Naive thymus-derived CD8-positive, alpha-beta T cell (primary cell): ENCODE measurements around the gene KLF7. TPM values are rescaled to one million over a fixed set of nuclear protein-coding genes. Genes with fewer than 3 reads are reported as not detected.

Source experiments
- ATAC-seq, 2 donors: fragments of 150-1000 bp; cut with Tn5 transposase in 1 of 2; sonication (Bioruptor Pico), chemical (Tn5 transposase) in 1 of 2; 1 replicate in 1 of 2; 2 replicates in 1 of 2; pipeline ENCODE4 v1.10.0; 2021; ENCODE audit warnings: mild to moderate bottlenecking in 2 of 2, moderate library complexity in 2 of 2
- POLR2A ChIA-PET: fragments of 350-600 bp; sonication (Branson Sonifier 250); formaldehyde crosslinking; loops from one replicate; lab custom pipeline; 2021; ENCODE audit warnings: antibody characterized with exemption; lab: Charles Lee
- DNase-seq, 10 donors: peaks; one replicate each; pipeline versions ENCODE4 v3.0.0 to v3.0.0-alpha.2; 2020 to 2022
- H3K27ac Mint-ChIP-seq, 10 donors: one replicate each; pipeline ENCODE4 v1.8.0; 2020 to 2022; ENCODE audit warnings: mild to moderate bottlenecking in 10 of 10, mixed read lengths in 10 of 10, moderate library complexity in 4 of 10, inconsistent platforms in 1 of 10
- H3K27me3 Mint-ChIP-seq, 5 donors: one replicate each; pipeline ENCODE4 v1.8.0; 2021 to 2022; ENCODE audit warnings: mixed read lengths in 5 of 5
- H3K36me3 Mint-ChIP-seq, 3 donors: one replicate each; pipeline ENCODE4 v1.8.0; 2020 to 2022; ENCODE audit warnings: mixed read lengths in 3 of 3, mild to moderate bottlenecking in 2 of 3, inconsistent platforms in 1 of 3
- H3K4me1 Mint-ChIP-seq, 4 donors: one replicate each; pipeline ENCODE4 v1.8.0; 2021 to 2022; ENCODE audit warnings: mixed read lengths in 4 of 4
- H3K4me3 Mint-ChIP-seq, 10 donors: one replicate each; pipeline ENCODE4 v1.8.0; 2020 to 2022; ENCODE audit warnings: mild to moderate bottlenecking in 10 of 10, mixed read lengths in 10 of 10, moderate library complexity in 6 of 10, inconsistent platforms in 1 of 10
- H3K9me3 Mint-ChIP-seq, 9 donors: one replicate each; pipeline ENCODE4 v1.8.0; 2020 to 2022; ENCODE audit warnings: mixed read lengths in 9 of 9, mild to moderate bottlenecking in 3 of 9, inconsistent platforms in 1 of 9, moderate library complexity in 1 of 9
- polyA plus RNA-seq, 3 donors: library from polyadenylated mRNA; unstranded; fragments of 300-500 nt; fragmentation: Illumina TruSeq; gene quantifications; one replicate each; pipeline ENCODE4 v1.2.3, GENCODE V29; 2021
- total RNA-seq, 8 experiments: library from RNA in 2 of 8; stranded (reverse) in 2 of 8; gene quantifications; one replicate each; pipeline ENCODE4 v1.2.3 and lab custom pipeline; 2021 to 2026

KLF7 gene
- total and polyA plus RNA-seq, 5 experiments from 2014 or later, result 15.2 to 89.2 (median 29.6) TPM

DNA sequence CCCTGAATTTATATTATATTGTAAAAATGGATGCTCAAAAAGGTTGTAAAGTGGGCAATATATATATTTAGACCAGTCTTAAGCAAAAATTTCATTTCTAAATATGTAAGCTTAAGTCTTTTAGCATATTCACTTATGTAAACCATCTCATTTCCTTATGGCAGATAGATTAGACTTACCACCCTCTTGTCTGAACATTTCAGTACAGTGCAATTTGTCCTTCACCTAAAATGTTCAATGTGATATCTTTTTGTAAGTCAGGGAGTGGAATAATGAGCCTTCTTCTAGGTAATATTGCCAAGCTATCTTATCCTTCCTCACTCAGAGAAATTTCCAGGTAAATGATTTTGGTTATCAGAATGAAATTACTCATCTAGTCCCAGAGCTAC is 92.3 kb downstream of the KLF7 start:
- POLR2A ChIA-PET, result interaction anchor here (0.7 to 3.4 kb wide), 5 partner anchors 15 to 92 kb away, joined by 3 to 24 read pairs (median 5); partner anchors contain the start of gene KLF7
- Mint-ChIP-seq H3K27ac (peak overlapping the region in 6 of 10 donors; percentile 35 to 85 (median 75)), H3K27me3 (peaks cover 0 to 3% (median 2%) of the 10 kb centered on the region in 5 donors), H3K9me3 (no peaks in the 10 kb centered on the region), H3K4me1 (peaks cover 25 to 37% (median 33%) of the 10 kb centered on the region in 4 donors), H3K4me3 (peak overlapping the region in 7 of 10 donors; percentile 40 to 74 (median 60)), H3K36me3 (peaks cover 0 to 13% (median 8%) of the 10 kb centered on the region in 3 donors)
- no peak for DNase-seq
- ATAC-seq, result peak in 1 of 2 donors; percentile 17

DNA sequence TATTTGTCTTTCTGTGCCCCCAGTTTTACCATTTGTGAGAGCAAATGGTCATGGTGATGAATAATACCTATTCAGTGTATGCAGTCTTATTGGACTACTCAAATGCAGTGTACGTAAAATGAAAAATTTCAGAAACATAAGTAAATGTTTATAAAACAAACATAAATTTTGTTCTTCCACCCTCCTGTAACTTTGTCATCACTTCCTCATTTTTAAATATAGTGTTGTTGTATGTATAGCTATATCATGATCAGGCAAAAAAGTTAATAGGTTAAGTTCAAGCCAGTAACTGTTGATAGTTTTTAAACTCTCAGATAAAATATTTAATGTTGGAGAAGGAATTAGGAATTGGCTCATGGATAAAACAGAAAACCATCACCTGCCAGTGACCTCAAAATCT is 93.2 kb downstream of the KLF7 start:
- Mint-ChIP-seq H3K27me3 (peaks cover 0 to 4% (median 3%) of the 10 kb centered on the region in 5 donors), H3K9me3 (no peaks in the 10 kb centered on the region), H3K36me3 (peaks cover 0 to 11% (median 3%) of the 10 kb centered on the region in 3 donors), H3K4me1 (peaks cover 25 to 37% (median 34%) of the 10 kb centered on the region in 4 donors), H3K27ac (peak overlapping the region in 3 of 10 donors; percentile 24 to 61 (median 35)), H3K4me3 (no peak overlapping the region)
- POLR2A ChIA-PET, result interaction anchor here (0.7 to 3.4 kb wide), 2 partner anchors 81 to 93 kb away, joined by 5 to 24 read pairs; partner anchors contain the start of gene KLF7
- ATAC-seq (no peak), DNase-seq (no peak)

DNA sequence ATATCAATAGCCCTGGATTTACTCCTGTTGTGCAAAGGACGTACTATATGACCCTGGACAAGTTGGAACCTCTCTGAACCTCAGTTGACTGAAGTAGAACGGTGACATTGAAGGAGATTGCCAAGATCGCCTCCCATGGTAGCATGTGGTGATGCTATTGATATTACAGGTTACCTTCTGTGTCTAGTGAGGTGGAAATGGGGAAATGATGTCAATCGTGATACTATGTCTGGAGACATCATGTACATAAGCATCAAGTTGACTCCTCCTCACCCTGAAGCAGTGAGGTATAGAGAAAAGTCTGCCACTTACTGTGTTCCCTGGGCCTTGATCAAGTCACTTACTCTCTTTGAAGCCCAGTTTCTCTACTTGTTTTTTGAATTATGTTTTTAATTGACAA is 93.9 kb downstream of the KLF7 start:
- H3K27me3 Mint-ChIP-seq, result peaks cover 2 to 4% (median 3%) of the 10 kb centered on the region in 5 donors
- no peaks in the 10 kb centered on the region for H3K9me3 Mint-ChIP-seq
- H3K36me3 Mint-ChIP-seq, result peaks cover 0 to 7% (median 0%) of the 10 kb centered on the region in 3 donors
- no peak overlapping the region for H3K4me3 Mint-ChIP-seq
- POLR2A ChIA-PET, result interaction anchor here (0.7 kb wide), 1 partner anchor 167 kb away, joined by 3 read pairs; no protein-coding TSS in a partner anchor
- DNase-seq (no peak), ATAC-seq (peak in 1 of 2 donors; percentile 31)
- H3K27ac Mint-ChIP-seq, result no peak overlapping the region
- H3K4me1 Mint-ChIP-seq, result peaks cover 23 to 37% (median 33%) of the 10 kb centered on the region in 4 donors

DNA sequence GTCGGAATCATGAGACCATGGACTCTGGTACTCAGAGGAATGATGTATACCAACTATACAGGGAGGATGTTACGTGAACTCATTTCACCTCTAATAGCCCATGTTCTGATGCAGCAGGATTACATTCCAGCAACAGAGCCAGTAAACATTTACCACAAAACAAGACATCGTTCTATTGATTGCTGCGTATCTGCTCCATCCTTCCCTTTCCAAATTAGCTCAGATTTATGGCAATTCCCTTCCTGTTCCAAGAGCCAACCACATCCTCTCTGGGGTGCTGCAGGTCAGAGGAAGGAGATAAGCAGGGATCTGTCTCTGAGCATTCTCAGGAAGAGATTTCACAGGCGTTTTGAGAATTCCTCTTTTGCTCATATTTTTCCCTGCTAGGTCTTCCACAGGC is 98.3 kb downstream of the KLF7 start:
- no peak overlapping the region for H3K4me3 Mint-ChIP-seq
- POLR2A ChIA-PET, result no interaction called here

DNA sequence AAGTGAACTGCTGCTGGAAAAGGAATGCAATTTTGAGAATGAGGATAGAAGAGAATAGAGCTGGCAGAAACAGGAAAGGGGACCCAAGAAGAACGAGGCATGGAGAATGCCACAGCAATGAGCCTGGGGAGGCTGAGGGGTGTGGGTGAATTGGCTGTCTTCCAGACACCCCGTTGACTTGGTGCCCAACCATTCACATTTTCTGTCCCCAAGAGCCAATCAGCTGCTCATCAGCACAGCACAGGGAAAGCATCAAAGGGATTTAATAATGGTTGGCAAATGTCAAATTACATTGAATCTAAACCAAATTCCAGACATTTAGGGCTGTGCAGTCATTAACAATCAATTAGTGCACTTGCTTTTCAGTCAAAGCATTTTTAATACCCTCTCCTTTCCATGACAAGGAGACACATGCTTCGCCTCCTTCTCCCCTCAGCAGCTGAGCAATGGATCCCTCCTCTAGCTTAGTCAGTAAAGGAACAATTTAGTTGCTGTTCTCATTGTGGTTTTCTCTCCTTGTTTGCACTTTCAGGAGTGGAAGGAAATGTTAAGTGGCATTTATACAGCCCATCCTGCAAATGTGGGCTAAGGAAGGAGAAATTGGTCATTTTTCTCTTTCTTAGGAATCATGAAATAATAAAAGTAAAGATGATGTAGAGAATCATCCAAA is 98.8 kb downstream of the KLF7 start:
- Mint-ChIP-seq H3K9me3 (no peaks in the 10 kb centered on the region), H3K27me3 (peaks cover 4 to 12% (median 6%) of the 10 kb centered on the region in 5 donors), H3K36me3 (no peaks in the 10 kb centered on the region), H3K4me3 (no peak overlapping the region), H3K27ac (peak overlapping the region in 1 of 10 donors; percentile 57), H3K4me1 (peaks cover 0 to 5% (median 2%) of the 10 kb centered on the region in 4 donors)
- POLR2A ChIA-PET, result interaction anchor here (0.6 kb wide), 1 partner anchor 13 kb away, joined by 3 read pairs; no protein-coding TSS in a partner anchor
- no peak for ATAC-seq
- no peak for DNase-seq

More for the DNA sequence above, 98.3 kb downstream of the KLF7 start:
- Mint-ChIP-seq H3K36me3 (no peaks in the 10 kb centered on the region), H3K4me1 (peaks cover 0 to 7% (median 2%) of the 10 kb centered on the region in 4 donors), H3K9me3 (no peaks in the 10 kb centered on the region), H3K27ac (peak overlapping the region in 1 of 10 donors; percentile 90), H3K27me3 (peaks cover 3 to 12% (median 4%) of the 10 kb centered on the region in 5 donors)
- DNase-seq (no peak), ATAC-seq (no peak)

DNA sequence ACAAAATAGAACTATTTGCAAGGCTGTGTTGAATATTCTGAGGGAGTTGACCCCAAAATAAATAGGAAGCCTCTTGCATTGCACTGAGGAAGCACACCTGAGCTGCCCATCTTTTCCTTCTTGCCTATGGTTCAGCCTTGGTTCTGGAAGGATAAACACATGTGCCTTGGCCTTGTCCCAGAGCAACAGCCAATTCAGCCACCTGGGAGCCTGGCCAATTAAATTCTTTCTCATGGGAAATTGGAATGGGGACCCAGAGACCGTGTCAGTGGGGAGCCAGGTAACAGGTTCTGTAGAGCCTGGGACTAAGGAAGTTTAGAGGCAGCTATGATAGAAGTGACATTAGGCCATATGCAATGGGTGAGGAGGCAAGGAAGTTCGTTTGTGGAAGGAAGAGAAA is 99.6 kb downstream of the KLF7 start:
- H3K27me3 Mint-ChIP-seq, result peaks cover 4 to 12% (median 5%) of the 10 kb centered on the region in 5 donors
- peak overlapping the region in 1 of 10 donors; percentile 4 for H3K27ac Mint-ChIP-seq
- H3K4me1 Mint-ChIP-seq, result peaks cover 0 to 4% (median 0%) of the 10 kb centered on the region in 4 donors
- no peak overlapping the region for H3K4me3 Mint-ChIP-seq
- no peaks in the 10 kb centered on the region for H3K36me3 Mint-ChIP-seq
- DNase-seq, result no peak
- POLR2A ChIA-PET, result interaction anchor here (0.6 kb wide), 1 partner anchor 14 kb away, joined by 3 read pairs; no protein-coding TSS in a partner anchor
- no peak for ATAC-seq
- H3K9me3 Mint-ChIP-seq, result no peaks in the 10 kb centered on the region

DNA sequence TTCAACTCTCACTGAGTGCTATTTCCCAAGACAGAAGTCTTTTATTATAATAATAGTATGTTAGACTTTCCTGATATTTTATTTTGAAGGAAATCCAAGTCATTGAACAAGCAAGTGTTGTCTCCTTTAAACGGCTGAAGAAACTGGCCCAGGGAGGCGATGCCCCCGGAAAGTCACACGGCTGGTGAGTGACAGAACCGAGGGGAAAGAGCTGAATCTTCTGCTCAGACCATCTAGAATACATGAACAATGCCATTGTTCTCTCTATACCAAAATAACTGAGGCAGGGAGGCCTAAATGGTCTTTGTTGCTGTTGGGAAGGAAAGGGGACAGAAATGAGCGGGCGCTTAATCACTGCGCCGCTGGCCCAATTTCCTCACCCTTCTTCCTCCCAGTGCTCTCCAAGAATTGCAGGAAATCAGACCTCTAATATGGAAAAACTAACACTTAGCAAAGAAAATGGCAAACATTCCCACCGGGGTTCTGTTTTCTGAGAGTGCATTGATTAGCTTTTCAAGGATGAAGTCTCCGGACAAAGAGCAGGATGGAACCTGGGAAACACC is 101.5 kb downstream of the KLF7 start:
- no peak for DNase-seq
- POLR2A ChIA-PET, result no interaction called here
- H3K4me3 Mint-ChIP-seq, result no peak overlapping the region
- H3K27ac Mint-ChIP-seq, result no peak overlapping the region
- no peaks in the 10 kb centered on the region for H3K36me3 Mint-ChIP-seq
- H3K9me3 Mint-ChIP-seq, result no peaks in the 10 kb centered on the region
- H3K4me1 Mint-ChIP-seq, result peaks cover 0 to 2% (median 0%) of the 10 kb centered on the region in 4 donors
- no peak for ATAC-seq
- H3K27me3 Mint-ChIP-seq, result peaks cover 1 to 12% (median 3%) of the 10 kb centered on the region in 5 donors

DNA sequence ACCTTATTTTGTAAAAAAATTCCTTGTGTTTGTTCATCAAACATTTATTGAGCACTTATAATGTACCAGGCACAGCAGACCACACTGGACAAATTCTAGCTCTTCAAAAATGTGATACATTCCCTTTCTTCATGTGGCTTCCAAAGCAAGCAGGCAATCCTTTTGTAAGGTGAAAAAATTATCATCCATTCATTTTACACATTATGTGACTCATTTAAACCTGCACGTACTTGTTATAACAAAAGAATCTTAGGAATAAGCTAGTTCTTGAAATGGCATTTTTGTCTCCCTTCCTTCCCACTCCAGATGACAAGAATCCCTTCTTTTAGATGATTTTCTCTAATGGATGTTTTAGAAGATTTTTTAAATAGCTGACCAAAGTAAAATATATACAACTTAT is 104.6 kb downstream of the KLF7 start:
- POLR2A ChIA-PET, result interaction anchor here (2.5 kb wide), 1 partner anchor 105 kb away, joined by 7 read pairs; the partner anchor contains the start of gene KLF7
- no peak overlapping the region for H3K27ac Mint-ChIP-seq
- H3K4me1 Mint-ChIP-seq, result no peaks in the 10 kb centered on the region
- H3K4me3 Mint-ChIP-seq, result no peak overlapping the region
- H3K27me3 Mint-ChIP-seq, result peaks cover 0 to 13% (median 3%) of the 10 kb centered on the region in 5 donors
- H3K36me3 Mint-ChIP-seq, result no peaks in the 10 kb centered on the region
- H3K9me3 Mint-ChIP-seq, result peaks cover 0 to 2% (median 0%) of the 10 kb centered on the region in 9 donors
- DNase-seq, result no peak
- no peak for ATAC-seq

DNA sequence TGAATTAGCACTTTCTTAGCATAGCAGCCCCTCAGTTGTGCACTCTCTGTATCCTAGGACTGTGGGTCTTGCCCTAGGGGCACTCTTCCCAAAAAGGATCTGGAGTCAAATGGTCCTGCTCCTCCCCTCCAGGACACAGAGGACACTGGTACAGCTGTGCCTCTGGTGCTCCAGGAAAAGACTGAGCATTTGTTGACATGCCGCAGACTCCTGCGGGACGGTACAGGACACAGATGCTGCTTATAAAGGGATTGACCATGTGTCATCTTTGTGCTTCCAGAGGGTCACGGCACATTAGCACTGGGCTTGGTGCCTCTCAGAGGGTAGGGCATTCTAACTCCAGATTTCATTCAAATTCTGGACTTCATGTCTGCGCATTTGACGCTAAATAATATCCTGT is 110.5 kb downstream of the KLF7 start:
- no peak overlapping the region for H3K27ac Mint-ChIP-seq
- H3K4me3 Mint-ChIP-seq, result no peak overlapping the region

DNA sequence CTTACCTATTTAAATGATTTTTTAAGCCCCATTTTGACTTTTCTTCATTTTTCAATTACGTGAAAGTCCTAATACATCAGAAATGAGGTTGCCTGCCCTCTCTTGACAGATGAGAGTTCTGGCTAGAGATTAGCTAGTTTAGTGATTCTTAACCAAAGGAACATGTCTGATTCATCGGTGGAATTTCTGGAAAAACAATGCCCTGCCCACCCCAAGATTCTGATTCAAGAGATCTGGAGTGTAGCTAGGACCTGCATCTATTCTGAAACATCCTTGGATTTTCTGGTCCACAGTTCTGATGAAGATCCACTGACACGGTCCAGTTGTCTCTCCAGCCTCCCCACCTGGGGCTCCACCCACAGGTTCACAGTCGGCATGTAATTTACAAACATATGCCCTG is 111.2 kb downstream of the KLF7 start:
- H3K27me3 Mint-ChIP-seq, result peaks cover 0 to 10% (median 0%) of the 10 kb centered on the region in 5 donors
- H3K9me3 Mint-ChIP-seq, result peaks cover 0 to 10% (median 0%) of the 10 kb centered on the region in 9 donors
- POLR2A ChIA-PET, result no interaction called here
- H3K27ac Mint-ChIP-seq, result no peak overlapping the region
- H3K36me3 Mint-ChIP-seq, result no peaks in the 10 kb centered on the region
- no peak for DNase-seq
- no peak for ATAC-seq
- H3K4me3 Mint-ChIP-seq, result no peak overlapping the region
- peaks cover 0 to 3% (median 0%) of the 10 kb centered on the region in 4 donors for H3K4me1 Mint-ChIP-seq

More for the DNA sequence above, 110.5 kb downstream of the KLF7 start:
- H3K4me1 Mint-ChIP-seq, result peaks cover 0 to 3% (median 0%) of the 10 kb centered on the region in 4 donors
- no peaks in the 10 kb centered on the region for H3K36me3 Mint-ChIP-seq
- POLR2A ChIA-PET, result no interaction called here
- DNase-seq (no peak), ATAC-seq (no peak)
- peaks cover 0 to 10% (median 0%) of the 10 kb centered on the region in 5 donors for H3K27me3 Mint-ChIP-seq
- peaks cover 0 to 10% (median 0%) of the 10 kb centered on the region in 9 donors for H3K9me3 Mint-ChIP-seq

DNA sequence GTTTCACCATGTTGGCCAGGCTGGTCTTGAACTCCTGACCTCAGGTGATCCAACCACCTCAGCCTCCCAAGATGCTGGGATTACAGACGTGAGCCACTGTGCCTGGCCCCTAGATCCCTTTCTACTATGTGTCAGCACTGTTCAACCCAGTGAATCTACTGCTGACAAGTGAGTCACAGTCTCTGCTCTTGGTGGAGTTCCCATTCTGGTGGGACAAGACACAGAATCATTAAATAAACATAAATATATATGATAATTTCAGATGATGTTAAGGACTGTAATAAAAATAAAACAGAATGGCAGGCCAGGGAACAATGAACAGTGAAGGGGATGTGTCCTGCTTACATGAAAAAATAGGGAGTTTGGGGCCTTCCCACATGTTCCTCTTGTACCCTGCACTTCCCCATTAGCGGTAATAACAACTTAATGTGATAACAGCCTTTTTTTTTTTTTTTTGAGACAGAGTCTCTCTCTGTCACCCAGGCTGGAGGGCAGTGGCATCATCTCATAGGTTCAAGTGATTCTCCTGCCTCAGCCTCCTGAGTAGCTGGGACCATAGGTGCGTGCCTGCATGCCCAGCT is 114.3 kb downstream of the KLF7 start:
- ATAC-seq, result no peak

DNA sequence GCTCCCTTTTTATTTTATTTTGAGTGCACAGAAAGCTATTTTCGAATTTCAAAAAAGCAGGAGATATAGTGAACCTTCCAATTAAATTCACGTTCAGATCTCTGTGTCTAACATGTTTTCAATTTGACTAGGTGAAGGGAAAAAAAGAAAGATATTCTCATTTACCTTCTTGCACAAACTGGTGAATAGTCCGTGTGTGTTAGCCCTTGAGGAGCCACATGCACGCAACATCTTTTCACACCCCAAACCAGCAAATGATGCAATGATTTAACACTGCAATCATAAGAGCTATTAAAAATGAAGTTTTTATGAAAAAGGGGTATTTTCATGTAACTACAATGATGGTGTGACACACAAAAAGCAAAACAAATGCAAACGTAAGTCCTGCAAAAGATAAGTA is 116.6 kb downstream of the KLF7 start:
- POLR2A ChIA-PET, result interaction anchor here (1.5 kb wide), 1 partner anchor 116 kb away, joined by 8 read pairs; the partner anchor contains the start of gene KLF7
- no peaks in the 10 kb centered on the region for H3K27me3 Mint-ChIP-seq
- ATAC-seq, result no peak

More for the DNA sequence above, 114.3 kb downstream of the KLF7 start:
- Mint-ChIP-seq H3K4me3 (no peak overlapping the region), H3K27me3 (no peaks in the 10 kb centered on the region), H3K36me3 (no peaks in the 10 kb centered on the region), H3K9me3 (peaks cover 0 to 10% (median 0%) of the 10 kb centered on the region in 9 donors), H3K4me1 (peaks cover 6 to 9% (median 8%) of the 10 kb centered on the region in 4 donors), H3K27ac (no peak overlapping the region)
- DNase-seq, result no peak
- POLR2A ChIA-PET, result interaction anchor here (0.6 to 0.7 kb wide), 2 partner anchors 40 to 111 kb away, joined by 3 read pairs; no protein-coding TSS in a partner anchor

More for the DNA sequence above, 116.6 kb downstream of the KLF7 start:
- no peaks in the 10 kb centered on the region for H3K36me3 Mint-ChIP-seq
- H3K9me3 Mint-ChIP-seq, result peaks cover 0 to 10% (median 0%) of the 10 kb centered on the region in 9 donors
- DNase-seq, result no peak
- H3K4me3 Mint-ChIP-seq, result no peak overlapping the region
- peaks cover 7 to 16% (median 11%) of the 10 kb centered on the region in 4 donors for H3K4me1 Mint-ChIP-seq
- H3K27ac Mint-ChIP-seq, result no peak overlapping the region
